GM10847 (cell line): ENCODE measurements around the gene RNF5.

ENCODE experiments used
- POLR2A ChIP-seq: IDR thresholded peaks from 2 replicates; pipeline ENCODE4 v1.6.1; 2011; ENCODE audit not compliant: insufficient read length; ENCODE audit errors: extremely low read depth

Gene RNF5

GRCh38 chr6:32223258-32224235 is 45.3 kb downstream of the RNF5 start, which contains the start of gene NOTCH4:
Gene NOTCH4, minus strand, starts transcription at chr6:32224067. Its CDS starts 139 bp downstream, at chr6:32223928.
- no peak for TF ChIP-seq POLR2A

- TF ChIP-seq POLR2A: no peak
Measured at GRCh38 chr6:32224696-32225095, 46.5 kb downstream of the RNF5 start.

- TF ChIP-seq POLR2A: no peak
Measured at GRCh38 chr6:32226434-32226833, 48.2 kb downstream of the RNF5 start.
